K562 (cell line): Measurements from ENCODE around the gene USP19. TPM values are rescaled to one million over a fixed set of nuclear protein-coding genes. Genes with fewer than 3 reads are reported as not detected.

Experiments
- ATF3 ChIP-seq, 2 experiments: fragments of 450-650 bp in 1 of 2; sonication (generic) in 1 of 2; formaldehyde crosslinking in 1 of 2; IDR thresholded peaks in 1 of 2; conservative IDR thresholded peaks in 1 of 2; 2 replicates each; pipeline versions ENCODE4 v1.6.1 to v1.8.1; 2016 to 2023; ENCODE audit warnings: mild to moderate bottlenecking in 2 of 2, moderate library complexity in 2 of 2, inconsistent platforms in 1 of 2, missing genetic modification reagents in 1 of 2
- HIVEP1 ChIP-seq: fragments of 250-450 bp; sonication (Bioruptor Pico); IDR thresholded peaks from 2 replicates; pipeline ENCODE4 v1.4.0; 2020; ENCODE audit warnings: mild to moderate bottlenecking
- PHF21A ChIP-seq: fragments of 450-650 bp; IDR thresholded peaks from 2 replicates; pipeline ENCODE4 v1.6.1; 2017; ENCODE audit warnings: low read depth, borderline replicate concordance
- WHSC1 ChIP-seq: IDR thresholded peaks from one replicate; pipeline ENCODE4 v1.6.1; 2012; ENCODE audit warnings: low read length, control low read depth, inconsistent platforms
- ZNF143 ChIP-seq: sonication (generic); formaldehyde crosslinking; IDR thresholded peaks from 2 replicates; pipeline ENCODE4 v1.9.0; 2022; ENCODE audit warnings: mild to moderate bottlenecking, missing genetic modification reagents
- ZNF518B ChIP-seq: fragments of 250-450 bp; sonication (Bioruptor Pico); IDR thresholded peaks from 2 replicates; pipeline ENCODE4 v1.5.0; 2021; ENCODE audit warnings: mild to moderate bottlenecking, moderate library complexity
- polyA plus RNA-seq, 8 experiments: library from polyadenylated mRNA; depleted of rRNA in 4 of 8; stranded (reverse) in 5 of 8; unstranded in 3 of 8; fragments of >200 nt; fragmentation: Nextera tagmentation in 2 of 8; fragmentation: Illumina TruSeq in 1 of 8; extraction: Ambion mirVana in 2 of 8; extraction: Trizol in 1 of 8; gene quantifications; 2 replicates each; pipeline versions ENCODE4 v1.2.1 to v1.2.3, GENCODE V29; 2011 to 2014; ENCODE audit warnings: inconsistent platforms in 1 of 8, missing spikeins in 1 of 8
- total RNA-seq, 7 experiments: library from RNA; depleted of rRNA in 6 of 7; stranded (reverse); fragments of >200 nt in 6 of 7; fragmentation: Illumina TruSeq in 2 of 7; extraction: Trizol in 2 of 7; gene quantifications; 2 replicates each; pipeline versions ENCODE4 v1.2.1 to v1.2.3, GENCODE V29; 2011 to 2021; ENCODE audit warnings: low replicate concordance in 1 of 7
- TF ChIP-seq, protein P1 (sequence below): fragments of 250-450 bp; sonication (Bioruptor Pico); IDR thresholded peaks from 2 replicates; pipeline ENCODE4 v1.4.0; 2020; ENCODE audit warnings: mild to moderate bottlenecking, moderate library complexity

The USP19 gene
- total and polyA plus RNA-seq, 9 of the 15 experiments (the other 6 are each of a cell fraction or from before 2014, with no cell fraction given) = 0.24 to 65.9 (median 36.9) TPM

DNA sequence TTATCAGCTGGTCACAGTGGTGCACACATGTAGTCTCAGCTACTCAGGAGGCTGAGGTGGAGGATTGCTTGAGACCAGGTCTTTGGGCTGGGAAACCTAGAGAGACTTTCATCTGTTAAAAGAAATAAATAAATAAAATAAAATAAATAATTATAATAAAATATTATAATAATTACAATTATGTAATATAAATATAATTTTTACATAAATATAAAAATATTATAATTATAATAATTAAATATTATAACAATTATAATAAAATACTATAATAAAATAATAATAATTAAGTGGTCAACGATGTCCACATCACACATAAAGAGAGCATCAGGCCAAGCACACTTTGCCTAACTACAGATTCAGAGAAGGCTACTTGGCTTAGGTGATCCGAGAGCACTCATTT lies 41.4 kb downstream of the USP19 start (continued):
- TF ChIP-seq ZNF518B (CRISPR knock-in tag) (no peak), HIVEP1 (CRISPR knock-in tag) (no peak), ZNF143 (CRISPR knock-in tag) (no peak), PHF21A (no peak), WHSC1 (no peak), ATF3 (IDR thresholded peaks at IDR 0.05) (no peak), ATF3 (CRISPR knock-in tag; conservative IDR thresholded peaks at IDR 0.05) (no peak)
- TF ChIP-seq, protein P1, sequence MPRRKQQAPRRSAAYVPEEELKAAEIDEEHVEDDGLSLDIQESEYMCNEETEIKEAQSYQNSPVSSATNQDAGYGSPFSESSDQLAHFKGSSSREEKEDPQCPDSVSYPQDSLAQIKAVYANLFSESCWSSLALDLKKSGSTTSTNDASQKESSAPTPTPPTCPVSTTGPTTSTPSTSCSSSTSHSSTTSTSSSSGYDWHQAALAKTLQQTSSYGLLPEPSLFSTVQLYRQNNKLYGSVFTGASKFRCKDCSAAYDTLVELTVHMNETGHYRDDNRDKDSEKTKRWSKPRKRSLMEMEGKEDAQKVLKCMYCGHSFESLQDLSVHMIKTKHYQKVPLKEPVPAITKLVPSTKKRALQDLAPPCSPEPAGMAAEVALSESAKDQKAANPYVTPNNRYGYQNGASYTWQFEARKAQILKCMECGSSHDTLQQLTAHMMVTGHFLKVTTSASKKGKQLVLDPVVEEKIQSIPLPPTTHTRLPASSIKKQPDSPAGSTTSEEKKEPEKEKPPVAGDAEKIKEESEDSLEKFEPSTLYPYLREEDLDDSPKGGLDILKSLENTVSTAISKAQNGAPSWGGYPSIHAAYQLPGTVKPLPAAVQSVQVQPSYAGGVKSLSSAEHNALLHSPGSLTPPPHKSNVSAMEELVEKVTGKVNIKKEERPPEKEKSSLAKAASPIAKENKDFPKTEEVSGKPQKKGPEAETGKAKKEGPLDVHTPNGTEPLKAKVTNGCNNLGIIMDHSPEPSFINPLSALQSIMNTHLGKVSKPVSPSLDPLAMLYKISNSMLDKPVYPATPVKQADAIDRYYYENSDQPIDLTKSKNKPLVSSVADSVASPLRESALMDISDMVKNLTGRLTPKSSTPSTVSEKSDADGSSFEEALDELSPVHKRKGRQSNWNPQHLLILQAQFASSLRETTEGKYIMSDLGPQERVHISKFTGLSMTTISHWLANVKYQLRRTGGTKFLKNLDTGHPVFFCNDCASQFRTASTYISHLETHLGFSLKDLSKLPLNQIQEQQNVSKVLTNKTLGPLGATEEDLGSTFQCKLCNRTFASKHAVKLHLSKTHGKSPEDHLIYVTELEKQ (CRISPR knock-in tag) = no peak
